ENCODE measurements around the gene TBC1D25. TPM values are rescaled to one million over a fixed set of nuclear protein-coding genes. Genes with fewer than 3 reads are reported as not detected.

The TBC1D25 gene
- total and polyA plus RNA-seq, 2 experiments from 2014 or later: 17.5 to 18.1 TPM

GRCh38 chrX:48578661-48579128 is 39.2 kb downstream of the TBC1D25 start:
- Histone ChIP-seq H3K27ac (no peak overlapping the region), H3K36me3 (peaks cover 18% of the 10 kb centered on the region), H3K4me1 (ENCODE audit: low read depth) (no peaks in the 10 kb centered on the region), H3K27me3 (no peaks in the 10 kb centered on the region), H3K4me3 (no peak overlapping the region), H3K9me3 (ENCODE audit: low read depth) (no peaks in the 10 kb centered on the region)
- TF ChIP-seq, protein P1, sequence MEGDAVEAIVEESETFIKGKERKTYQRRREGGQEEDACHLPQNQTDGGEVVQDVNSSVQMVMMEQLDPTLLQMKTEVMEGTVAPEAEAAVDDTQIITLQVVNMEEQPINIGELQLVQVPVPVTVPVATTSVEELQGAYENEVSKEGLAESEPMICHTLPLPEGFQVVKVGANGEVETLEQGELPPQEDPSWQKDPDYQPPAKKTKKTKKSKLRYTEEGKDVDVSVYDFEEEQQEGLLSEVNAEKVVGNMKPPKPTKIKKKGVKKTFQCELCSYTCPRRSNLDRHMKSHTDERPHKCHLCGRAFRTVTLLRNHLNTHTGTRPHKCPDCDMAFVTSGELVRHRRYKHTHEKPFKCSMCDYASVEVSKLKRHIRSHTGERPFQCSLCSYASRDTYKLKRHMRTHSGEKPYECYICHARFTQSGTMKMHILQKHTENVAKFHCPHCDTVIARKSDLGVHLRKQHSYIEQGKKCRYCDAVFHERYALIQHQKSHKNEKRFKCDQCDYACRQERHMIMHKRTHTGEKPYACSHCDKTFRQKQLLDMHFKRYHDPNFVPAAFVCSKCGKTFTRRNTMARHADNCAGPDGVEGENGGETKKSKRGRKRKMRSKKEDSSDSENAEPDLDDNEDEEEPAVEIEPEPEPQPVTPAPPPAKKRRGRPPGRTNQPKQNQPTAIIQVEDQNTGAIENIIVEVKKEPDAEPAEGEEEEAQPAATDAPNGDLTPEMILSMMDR (IDR thresholded peaks at IDR 0.05; ENCODE audit: low read depth, low read length): no peak
- DNase-seq (ENCODE audit: low read depth in 1 of 2, low spot score in 1 of 2): no peak

DNA sequence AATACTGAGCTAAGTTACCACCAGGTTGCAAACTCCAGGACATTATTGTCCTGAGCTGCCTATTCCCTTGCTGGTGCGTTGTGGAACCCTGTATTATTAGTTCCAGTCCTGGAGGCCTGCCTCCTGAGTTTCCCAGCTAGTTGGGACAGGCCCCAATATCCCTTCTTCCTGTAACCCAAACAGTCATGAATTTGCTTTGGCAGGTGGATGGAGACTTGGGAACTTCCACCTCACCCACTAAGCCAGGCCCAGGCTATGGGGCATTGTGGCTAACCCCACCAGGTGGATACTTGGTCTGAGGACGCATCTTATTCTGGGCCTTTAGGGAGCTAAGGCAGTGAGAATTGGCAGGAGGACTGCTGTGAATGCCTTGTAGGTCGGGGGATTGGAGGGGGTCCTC is 39.7 kb downstream of the TBC1D25 start:
- H3K9me3 ChIP-seq (ENCODE audit: low read depth): no peaks in the 10 kb centered on the region
- no peaks in the 10 kb centered on the region for H3K4me1 ChIP-seq (ENCODE audit: low read depth)
- H3K27me3 ChIP-seq: no peaks in the 10 kb centered on the region
- H3K27ac ChIP-seq: no peak overlapping the region
- no peak overlapping the region for H3K4me3 ChIP-seq
- TF ChIP-seq, protein P1 (IDR thresholded peaks at IDR 0.05; ENCODE audit: low read depth, low read length): no peak
- peaks cover 18% of the 10 kb centered on the region for H3K36me3 ChIP-seq
- DNase-seq (ENCODE audit: low read depth in 1 of 2, low spot score in 1 of 2): no peak

DNA sequence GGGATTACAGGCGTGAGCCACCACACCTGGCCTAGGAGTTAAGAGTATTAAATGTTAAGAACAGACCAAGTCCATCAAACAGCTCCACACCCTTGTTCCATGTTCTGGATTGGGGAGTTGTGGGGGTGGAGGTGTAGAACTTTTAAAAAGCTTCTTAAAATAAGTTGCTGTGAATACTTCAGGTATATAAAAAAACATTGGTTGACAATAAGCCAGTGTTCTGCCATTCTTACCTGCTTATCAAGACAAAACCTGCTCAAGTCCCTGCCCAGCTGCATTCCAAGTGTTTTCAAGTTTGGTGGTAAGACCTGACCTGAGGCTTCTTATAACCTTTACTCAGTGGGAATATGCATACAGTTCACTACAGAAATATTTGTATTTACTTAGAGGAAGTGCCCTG is 41.1 kb downstream of the TBC1D25 start:
- Histone ChIP-seq H3K36me3 (peaks cover 14% of the 10 kb centered on the region), H3K9me3 (ENCODE audit: low read depth) (no peaks in the 10 kb centered on the region), H3K4me3 (no peak overlapping the region), H3K27me3 (no peaks in the 10 kb centered on the region), H3K4me1 (ENCODE audit: low read depth) (no peaks in the 10 kb centered on the region), H3K27ac (no peak overlapping the region)
- TF ChIP-seq, protein P1 (IDR thresholded peaks at IDR 0.05; ENCODE audit: low read depth, low read length): no peak
- no peak for DNase-seq (ENCODE audit: low read depth in 1 of 2, low spot score in 1 of 2)

GRCh38 chrX:48584698-48585097 is 45.2 kb downstream of the TBC1D25 start:
- Histone ChIP-seq H3K9me3 (ENCODE audit: low read depth) (no peaks in the 10 kb centered on the region), H3K36me3 (no peaks in the 10 kb centered on the region), H3K27me3 (no peaks in the 10 kb centered on the region), H3K4me3 (no peak overlapping the region), H3K27ac (no peak overlapping the region), H3K4me1 (ENCODE audit: low read depth) (no peaks in the 10 kb centered on the region)
- TF ChIP-seq, protein P1 (IDR thresholded peaks at IDR 0.05; ENCODE audit: low read depth, low read length): no peak
- DNase-seq (ENCODE audit: low read depth in 1 of 2, low spot score in 1 of 2): no peak

- peak in 1 of 2 donors; percentile 66 for DNase-seq (ENCODE audit: low read depth in 1 of 2, low spot score in 1 of 2)
- H3K4me1 ChIP-seq (ENCODE audit: low read depth): no peaks in the 10 kb centered on the region
- no peaks in the 10 kb centered on the region for H3K9me3 ChIP-seq (ENCODE audit: low read depth)
- no peak overlapping the region for H3K4me3 ChIP-seq
- H3K27me3 ChIP-seq: no peaks in the 10 kb centered on the region
- TF ChIP-seq, protein P1 (IDR thresholded peaks at IDR 0.05; ENCODE audit: low read depth, low read length): no peak
- H3K27ac ChIP-seq: no peak overlapping the region
- H3K36me3 ChIP-seq: no peaks in the 10 kb centered on the region
These were observed 50.1 kb downstream of the TBC1D25 start for GRCh38 chrX:48589482-48590162.
